ACC112 (cell line): ENCODE measurements around the gene PPP2R2D.
"Not testable (repeated sequence)": the region's sequence is repeated elsewhere in the genome, so short reads cannot be mapped to it uniquely, and the experiment has no call there.

Source experiments
- H2AFZ ChIP-seq: fragments of 200-600 bp; sonication (generic); one replicate; pipeline ENCODE4 v1.6.0; 2017; ENCODE audit warnings: antibody characterized with exemption, low read length; ENCODE audit not compliant: unreplicated experiment
- H3K27ac ChIP-seq: fragments of 200-600 bp; sonication (generic); 2 replicates; pipeline ENCODE4 v1.5.1; 2014; ENCODE audit warnings: low read depth, mild to moderate bottlenecking, antibody characterized with exemption, low read length, moderate library complexity
- H3K27me3 ChIP-seq: fragments of 200-600 bp; sonication (generic); 2 replicates; pipeline ENCODE4 v1.6.1; 2014; ENCODE audit warnings: mild to moderate bottlenecking, antibody characterized with exemption, low read length, moderate library complexity, mixed read lengths; ENCODE audit not compliant: insufficient read depth
- H3K36me3 ChIP-seq: fragments of 200-600 bp; sonication (generic); 2 replicates; pipeline ENCODE4 v1.6.1; 2016; ENCODE audit warnings: mild to moderate bottlenecking, antibody characterized with exemption, low read length, moderate library complexity, mixed read lengths; ENCODE audit not compliant: insufficient read depth
- H3K4me1 ChIP-seq: fragments of 200-600 bp; sonication (generic); one replicate; pipeline ENCODE4 v1.6.1; 2016; ENCODE audit warnings: low read length, mixed read lengths; ENCODE audit not compliant: insufficient read depth, unreplicated experiment, control insufficient read depth
- H3K4me3 ChIP-seq: fragments of 200-600 bp; sonication (generic); 2 replicates; pipeline ENCODE4 v1.5.1; 2014; ENCODE audit warnings: mild to moderate bottlenecking, low read depth, low read length
- H3K79me2 ChIP-seq: fragments of 200-600 bp; sonication (generic); one replicate; pipeline ENCODE4 v1.6.0; 2016; ENCODE audit warnings: low read length; ENCODE audit not compliant: control insufficient read depth, unreplicated experiment, insufficient read depth

Gene PPP2R2D

GRCh38 chr10:131949041-131949862 lies 48.4 kb downstream of the PPP2R2D start:
- Histone ChIP-seq H3K36me3 (peaks cover 32% of the 10 kb centered on the region), H3K79me2 (no peaks in the 10 kb centered on the region), H2AFZ (no peak overlapping the region), H3K4me1 (peaks cover 41% of the 10 kb centered on the region), H3K4me3 (no peak overlapping the region), H3K27ac (no peak overlapping the region), H3K27me3 (no peaks in the 10 kb centered on the region)

GRCh38 chr10:131949908-131950307 lies 49.1 kb downstream of the PPP2R2D start:
- peaks cover 34% of the 10 kb centered on the region for H3K36me3 ChIP-seq
- not testable (repeated sequence) for H3K27ac ChIP-seq, H3K4me3 ChIP-seq, H2AFZ ChIP-seq, H3K79me2 ChIP-seq, H3K27me3 ChIP-seq
- peaks cover 39% of the 10 kb centered on the region for H3K4me1 ChIP-seq

- H3K27ac ChIP-seq = no peak overlapping the region
- H3K27me3 ChIP-seq = no peaks in the 10 kb centered on the region
- H3K36me3 ChIP-seq = peaks cover 11% of the 10 kb centered on the region
- no peaks in the 10 kb centered on the region for H3K79me2 ChIP-seq
- no peaks in the 10 kb centered on the region for H3K4me1 ChIP-seq
- H3K4me3 ChIP-seq = no peak overlapping the region
- H2AFZ ChIP-seq = no peak overlapping the region
Observed at GRCh38 chr10:131954356-131954965, 53.7 kb downstream of the PPP2R2D start.

GRCh38 chr10:131955591-131956340 lies 55.0 kb downstream of the PPP2R2D start:
- Histone ChIP-seq H3K36me3 (peaks cover 10% of the 10 kb centered on the region), H3K27ac (no peak overlapping the region), H2AFZ (no peak overlapping the region), H3K4me3 (no peak overlapping the region), H3K4me1 (no peaks in the 10 kb centered on the region), H3K27me3 (no peaks in the 10 kb centered on the region), H3K79me2 (no peaks in the 10 kb centered on the region)

GRCh38 chr10:131959841-131960240 lies 59.0 kb downstream of the PPP2R2D start:
- Histone ChIP-seq H3K4me1 (no peaks in the 10 kb centered on the region), H2AFZ (no peak overlapping the region), H3K27ac (no peak overlapping the region), H3K36me3 (no peaks in the 10 kb centered on the region), H3K79me2 (no peaks in the 10 kb centered on the region), H3K4me3 (no peak overlapping the region), H3K27me3 (no peaks in the 10 kb centered on the region)

GRCh38 chr10:131960631-131961046 lies 59.8 kb downstream of the PPP2R2D start:
- H3K27me3 ChIP-seq = no peaks in the 10 kb centered on the region
- H3K36me3 ChIP-seq = no peaks in the 10 kb centered on the region
- H3K4me1 ChIP-seq = no peaks in the 10 kb centered on the region
- no peak overlapping the region for H3K27ac ChIP-seq
- H3K4me3 ChIP-seq = no peak overlapping the region
- no peak overlapping the region for H2AFZ ChIP-seq
- no peaks in the 10 kb centered on the region for H3K79me2 ChIP-seq

- no peaks in the 10 kb centered on the region for H3K4me1 ChIP-seq
- no peak overlapping the region for H3K4me3 ChIP-seq
- peaks cover 5% of the 10 kb centered on the region for H3K36me3 ChIP-seq
- no peaks in the 10 kb centered on the region for H3K79me2 ChIP-seq
- H3K27ac ChIP-seq = no peak overlapping the region
- H2AFZ ChIP-seq = no peak overlapping the region
- H3K27me3 ChIP-seq = no peaks in the 10 kb centered on the region
Observed at GRCh38 chr10:131961047-131961776, 60.4 kb downstream of the PPP2R2D start.

- Histone ChIP-seq H3K4me3 (no peak overlapping the region), H3K36me3 (peaks cover 12% of the 10 kb centered on the region), H3K27me3 (no peaks in the 10 kb centered on the region), H3K27ac (no peak overlapping the region), H3K4me1 (no peaks in the 10 kb centered on the region), H2AFZ (no peak overlapping the region), H3K79me2 (no peaks in the 10 kb centered on the region)
Observed at GRCh38 chr10:131961777-131962662, 61.2 kb downstream of the PPP2R2D start.

GRCh38 chr10:131963350-131963749 lies 62.5 kb downstream of the PPP2R2D start:
- no peaks in the 10 kb centered on the region for H3K79me2 ChIP-seq
- no peaks in the 10 kb centered on the region for H3K4me1 ChIP-seq
- H3K36me3 ChIP-seq = peaks cover 23% of the 10 kb centered on the region
- no peak overlapping the region for H2AFZ ChIP-seq
- H3K4me3 ChIP-seq = no peak overlapping the region
- H3K27me3 ChIP-seq = no peaks in the 10 kb centered on the region
- no peak overlapping the region for H3K27ac ChIP-seq
